ENCODE results near the gene NBEAL1. TPM values are rescaled to one million over a fixed set of nuclear protein-coding genes. Genes with fewer than 3 reads are reported as not detected.
"Not testable (repeated sequence)": the region's sequence is repeated elsewhere in the genome, so short reads cannot be mapped to it uniquely, and the experiment has no call there.

Gene NBEAL1
- polyA plus RNA-seq, 1 experiment = 11.7 TPM

GRCh38 chr2:203185864-203186263 is 171.2 kb downstream of the NBEAL1 start:
- TF ChIP-seq CTCF (IDR thresholded peaks at IDR 0.05; ENCODE audit: low read depth, low read length) = no peak
- H3K27me3 ChIP-seq (ENCODE audit: control insufficient read depth, insufficient read depth, low read length) = no peaks in the 10 kb centered on the region
- H3K4me3 ChIP-seq (ENCODE audit: low read depth, low read length) = no peak overlapping the region
- ChIA-PET POLR2A (no interaction called here), CTCF (no interaction called here)
- H3K9me3 ChIP-seq (ENCODE audit: control insufficient read depth, insufficient read depth, low read length) = no peaks in the 10 kb centered on the region
- H3K27ac ChIP-seq (ENCODE audit: low read depth, low read length) = no peak overlapping the region
- DNase-seq (ENCODE audit: low read depth, low spot score) = no peak

- POLR2A ChIA-PET; H3K9me3 ChIP-seq (ENCODE audit: control insufficient read depth, insufficient read depth, low read length); H3K27ac ChIP-seq (ENCODE audit: low read depth, low read length); DNase-seq (ENCODE audit: low read depth, low spot score); H3K4me3 ChIP-seq (ENCODE audit: low read depth, low read length); H3K27me3 ChIP-seq (ENCODE audit: control insufficient read depth, insufficient read depth, low read length): not testable (repeated sequence)
- CTCF ChIA-PET = interaction anchor here (0.6 kb wide), 1 partner anchor 29 kb away, joined by 4 read pairs; no protein-coding TSS in a partner anchor
Observed at GRCh38 chr2:203190547-203190946, 175.9 kb downstream of the NBEAL1 start.

- DNase-seq (ENCODE audit: low read depth, low spot score); POLR2A ChIA-PET; H3K9me3 ChIP-seq (ENCODE audit: control insufficient read depth, insufficient read depth, low read length); CTCF ChIA-PET; H3K4me3 ChIP-seq (ENCODE audit: low read depth, low read length); H3K27me3 ChIP-seq (ENCODE audit: control insufficient read depth, insufficient read depth, low read length); H3K27ac ChIP-seq (ENCODE audit: low read depth, low read length): not testable (repeated sequence)
Observed at GRCh38 chr2:203191026-203191425, 176.4 kb downstream of the NBEAL1 start.

- Histone ChIP-seq H3K9me3 (ENCODE audit: control insufficient read depth, insufficient read depth, low read length) (no peaks in the 10 kb centered on the region), H3K27ac (ENCODE audit: low read depth, low read length) (no peak overlapping the region), H3K27me3 (ENCODE audit: control insufficient read depth, insufficient read depth, low read length) (no peaks in the 10 kb centered on the region), H3K4me3 (ENCODE audit: low read depth, low read length) (no peak overlapping the region)
- TF ChIP-seq CTCF (IDR thresholded peaks at IDR 0.05; ENCODE audit: low read depth, low read length) = no peak
- ChIA-PET POLR2A (no interaction called here), CTCF (no interaction called here)
- no peak for DNase-seq (ENCODE audit: low read depth, low spot score)
Observed at GRCh38 chr2:203191961-203192360, 177.3 kb downstream of the NBEAL1 start.

GRCh38 chr2:203195331-203196036 is 180.8 kb downstream of the NBEAL1 start:
- CTCF ChIA-PET = no interaction called here
- H3K27me3 ChIP-seq (ENCODE audit: control insufficient read depth, insufficient read depth, low read length) = no peaks in the 10 kb centered on the region
- H3K27ac ChIP-seq (ENCODE audit: low read depth, low read length) = no peak overlapping the region
- no peak for DNase-seq (ENCODE audit: low read depth, low spot score)
- no peaks in the 10 kb centered on the region for H3K9me3 ChIP-seq (ENCODE audit: control insufficient read depth, insufficient read depth, low read length)
- no peak overlapping the region for H3K4me3 ChIP-seq (ENCODE audit: low read depth, low read length)
- POLR2A ChIA-PET = no interaction called here
- TF ChIP-seq CTCF (IDR thresholded peaks at IDR 0.05; ENCODE audit: low read depth, low read length) = no peak

GRCh38 chr2:203200866-203201265 is 186.2 kb downstream of the NBEAL1 start:
- CTCF ChIA-PET = no interaction called here
- Histone ChIP-seq H3K27me3 (ENCODE audit: control insufficient read depth, insufficient read depth, low read length) (no peaks in the 10 kb centered on the region), H3K27ac (ENCODE audit: low read depth, low read length) (no peak overlapping the region), H3K9me3 (ENCODE audit: control insufficient read depth, insufficient read depth, low read length) (no peaks in the 10 kb centered on the region), H3K4me3 (ENCODE audit: low read depth, low read length) (no peak overlapping the region)
- DNase-seq (ENCODE audit: low read depth, low spot score) = no peak
- no peak for TF ChIP-seq CTCF (IDR thresholded peaks at IDR 0.05; ENCODE audit: low read depth, low read length)
- POLR2A ChIA-PET = no interaction called here

Data from AG04450 (cell line).